Gastroesophageal sphincter (tissue), 3 donors: ENCODE data around the gene PTRH2.

Experiments used
- CTCF ChIP-seq, 4 experiments: fragments of 200-600 bp in 2 of 4; fragments of 450-650 bp in 2 of 4; sonication (generic) in 1 of 4; IDR thresholded peaks; one replicate each; pipeline ENCODE4 v1.5.1; 2017 to 2019; ENCODE audit warnings: antibody characterized with exemption in 4 of 4, mild to moderate bottlenecking in 2 of 4, moderate library complexity in 2 of 4
- EP300 ChIP-seq: sonication (generic); formaldehyde crosslinking; IDR thresholded peaks from one replicate; pipeline ENCODE4 v1.6.1; 2017; ENCODE audit warnings: antibody characterized with exemption, mild to moderate bottlenecking
- POLR2A ChIP-seq, 2 donors: fragments of 450-650 bp; IDR thresholded peaks; one replicate each; pipeline ENCODE4 v1.6.1; 2017; ENCODE audit warnings: antibody characterized with exemption in 2 of 2, mild to moderate bottlenecking in 2 of 2, moderate library complexity in 1 of 2
- POLR2AphosphoS5 ChIP-seq: sonication (generic); formaldehyde crosslinking; IDR thresholded peaks from one replicate; pipeline ENCODE4 v1.6.1; 2017; ENCODE audit warnings: antibody characterized with exemption

GRCh38 chr17:59727817-59728533 lies 20.7 kb upstream of the PTRH2 start:
- no peak for TF ChIP-seq CTCF (IDR thresholded peaks at IDR 0.05)
- no peak for TF ChIP-seq EP300
- TF ChIP-seq POLR2AphosphoS5: no peak
- TF ChIP-seq POLR2A (IDR thresholded peaks at IDR 0.05): no peak
